DND-41 (cell line): ENCODE results near the gene DNAJC3.
"Not testable (repeated sequence)": the region's sequence is repeated elsewhere in the genome, so short reads cannot be mapped to it uniquely, and the experiment has no call there.

Source experiments
- ATAC-seq: fragments of 200-7000 bp; cut with Tn5 transposase; 3 replicates; pipeline ENCODE4 v1.9.1; 2021; ENCODE audit warnings: low read depth; ENCODE audit not compliant: insufficient read depth
- DNase-seq: peaks from one replicate; pipeline ENCODE4 v3.0.0-alpha.2; 2020
- H2AFZ ChIP-seq: 2 replicates; pipeline ENCODE4 v1.6.0; 2012; ENCODE audit warnings: low read depth, low read length
- H3K27ac ChIP-seq: 2 replicates; pipeline ENCODE4 v1.5.1; 2012; ENCODE audit warnings: low read length, inconsistent platforms
- H3K27me3 ChIP-seq: fragments of 200-600 bp; sonication (generic); 2 replicates; pipeline ENCODE4 v1.6.0; 2012; ENCODE audit warnings: low read length, mild to moderate bottlenecking, inconsistent platforms; ENCODE audit not compliant: insufficient read depth, poor library complexity
- H3K36me3 ChIP-seq: 2 replicates; pipeline ENCODE4 v1.5.1; 2012; ENCODE audit warnings: low read length, inconsistent platforms; ENCODE audit not compliant: insufficient read depth
- H3K4me1 ChIP-seq: 2 replicates; pipeline ENCODE4 v1.5.1; 2012; ENCODE audit warnings: mild to moderate bottlenecking, low read length; ENCODE audit not compliant: insufficient read depth
- H3K4me2 ChIP-seq: 2 replicates; pipeline ENCODE4 v1.6.0; 2012; ENCODE audit warnings: mild to moderate bottlenecking, moderate library complexity, low read length, inconsistent platforms; ENCODE audit not compliant: insufficient read depth
- H3K4me3 ChIP-seq, 2 experiments: fragments of 200-600 bp in 1 of 2; shearing (Covaris generic) in 1 of 2; 2 replicates each; pipeline ENCODE4 v1.5.1; 2012 to 2016; ENCODE audit warnings: inconsistent platforms in 2 of 2, low read length in 2 of 2, mild to moderate bottlenecking in 2 of 2, low read depth in 1 of 2, moderate library complexity in 1 of 2
- H3K79me2 ChIP-seq: 2 replicates; pipeline ENCODE4 v1.6.0; 2012; ENCODE audit warnings: low read length, inconsistent platforms; ENCODE audit not compliant: insufficient read depth
- H3K9ac ChIP-seq: 2 replicates; pipeline ENCODE4 v1.6.0; 2012; ENCODE audit warnings: low read depth, mild to moderate bottlenecking, inconsistent platforms, low read length, moderate library complexity
- H3K9me3 ChIP-seq: 2 replicates; pipeline ENCODE4 v1.5.1; 2012; ENCODE audit warnings: low read length, moderate library complexity, mild to moderate bottlenecking, inconsistent platforms; ENCODE audit not compliant: insufficient read depth, severe bottlenecking
- H4K20me1 ChIP-seq: 2 replicates; pipeline ENCODE4 v1.6.0; 2012; ENCODE audit warnings: low read length; ENCODE audit not compliant: insufficient read depth
- EZH2 ChIP-seq: IDR thresholded peaks from 3 replicates; pipeline ENCODE4 v1.6.1; 2012; ENCODE audit warnings: borderline replicate concordance, low read depth, mild to moderate bottlenecking, moderate library complexity, low read length, inconsistent platforms; ENCODE audit not compliant: severe bottlenecking
- TF ChIP-seq, protein P1 (sequence below): IDR thresholded peaks from 2 replicates; pipeline ENCODE4 v1.5.1; 2012; ENCODE audit warnings: borderline replicate concordance, low read length, moderate library complexity, mild to moderate bottlenecking; ENCODE audit not compliant: poor library complexity, severe bottlenecking; ENCODE audit errors: extremely low read depth

DNAJC3 gene

DNA sequence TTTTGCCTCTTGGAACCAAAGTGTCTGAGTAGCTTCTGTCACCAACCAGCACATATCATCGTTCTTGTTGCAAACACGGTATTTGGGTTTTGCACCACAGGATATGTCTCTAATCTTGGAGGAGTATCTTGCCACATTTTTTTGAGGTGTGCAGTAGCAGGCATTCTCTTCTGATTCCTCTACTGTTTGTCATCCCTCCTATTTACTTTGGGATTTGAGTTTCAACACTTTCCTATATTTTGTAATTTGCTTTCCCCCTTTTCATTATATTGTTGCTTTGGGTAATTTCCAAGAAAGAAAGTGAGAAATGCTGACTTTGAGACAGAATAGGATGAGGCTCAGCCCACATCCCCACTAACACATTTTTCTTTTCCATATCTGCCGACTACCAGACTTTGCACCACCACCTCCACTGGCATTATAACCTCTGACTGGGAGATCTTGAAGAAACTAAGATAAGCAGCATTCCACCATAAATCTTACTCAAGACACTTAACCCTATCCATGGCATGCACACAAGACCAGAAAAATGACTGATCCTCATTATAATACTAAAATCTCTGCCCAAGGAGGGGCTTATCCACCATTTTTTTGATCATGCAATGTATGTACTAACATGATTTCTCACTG, 20.4 kb upstream of the DNAJC3 start:
- Histone ChIP-seq H3K27ac (no peak overlapping the region), H3K4me3 (no peak overlapping the region), H3K4me1 (no peaks in the 10 kb centered on the region), H3K79me2 (no peaks in the 10 kb centered on the region), H3K27me3 (peaks cover 5% of the 10 kb centered on the region), H3K36me3 (no peaks in the 10 kb centered on the region), H3K4me2 (no peak overlapping the region), H3K9ac (no peak overlapping the region), H2AFZ (no peak overlapping the region), H4K20me1 (no peaks in the 10 kb centered on the region), H3K9me3 (no peaks in the 10 kb centered on the region)
- DNase-seq: no peak
- no peak for ATAC-seq
- TF ChIP-seq, protein P1, sequence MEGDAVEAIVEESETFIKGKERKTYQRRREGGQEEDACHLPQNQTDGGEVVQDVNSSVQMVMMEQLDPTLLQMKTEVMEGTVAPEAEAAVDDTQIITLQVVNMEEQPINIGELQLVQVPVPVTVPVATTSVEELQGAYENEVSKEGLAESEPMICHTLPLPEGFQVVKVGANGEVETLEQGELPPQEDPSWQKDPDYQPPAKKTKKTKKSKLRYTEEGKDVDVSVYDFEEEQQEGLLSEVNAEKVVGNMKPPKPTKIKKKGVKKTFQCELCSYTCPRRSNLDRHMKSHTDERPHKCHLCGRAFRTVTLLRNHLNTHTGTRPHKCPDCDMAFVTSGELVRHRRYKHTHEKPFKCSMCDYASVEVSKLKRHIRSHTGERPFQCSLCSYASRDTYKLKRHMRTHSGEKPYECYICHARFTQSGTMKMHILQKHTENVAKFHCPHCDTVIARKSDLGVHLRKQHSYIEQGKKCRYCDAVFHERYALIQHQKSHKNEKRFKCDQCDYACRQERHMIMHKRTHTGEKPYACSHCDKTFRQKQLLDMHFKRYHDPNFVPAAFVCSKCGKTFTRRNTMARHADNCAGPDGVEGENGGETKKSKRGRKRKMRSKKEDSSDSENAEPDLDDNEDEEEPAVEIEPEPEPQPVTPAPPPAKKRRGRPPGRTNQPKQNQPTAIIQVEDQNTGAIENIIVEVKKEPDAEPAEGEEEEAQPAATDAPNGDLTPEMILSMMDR: no peak
- no peak for TF ChIP-seq EZH2

DNA sequence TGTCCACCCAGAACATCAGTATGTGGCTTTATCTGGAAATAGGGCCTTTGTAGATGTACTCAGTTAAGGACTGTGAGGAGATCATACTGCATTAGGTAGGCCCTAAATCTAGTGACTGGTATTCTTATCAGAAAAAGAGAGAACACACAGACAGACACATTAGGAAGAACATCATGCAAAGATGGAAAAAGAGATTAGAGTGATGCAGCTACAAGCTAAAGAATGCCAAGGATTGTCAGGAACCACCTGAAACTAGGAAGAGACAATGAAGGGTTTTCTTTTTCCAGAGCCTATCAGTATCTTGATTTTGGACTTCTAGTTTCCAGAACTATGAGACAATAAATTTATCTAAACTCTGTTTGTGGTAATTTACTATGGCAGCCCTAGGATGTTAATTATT, 17.4 kb upstream of the DNAJC3 start:
- Histone ChIP-seq H3K9ac (no peak overlapping the region), H3K4me2 (no peak overlapping the region), H3K79me2 (no peaks in the 10 kb centered on the region), H3K36me3 (no peaks in the 10 kb centered on the region), H3K9me3 (no peaks in the 10 kb centered on the region), H2AFZ (no peak overlapping the region), H3K27me3 (no peaks in the 10 kb centered on the region), H4K20me1 (no peaks in the 10 kb centered on the region), H3K4me3 (no peak overlapping the region), H3K4me1 (no peaks in the 10 kb centered on the region), H3K27ac (no peak overlapping the region)
- ATAC-seq (no peak), DNase-seq (no peak)
- TF ChIP-seq, protein P1: no peak
- no peak for TF ChIP-seq EZH2

DNA sequence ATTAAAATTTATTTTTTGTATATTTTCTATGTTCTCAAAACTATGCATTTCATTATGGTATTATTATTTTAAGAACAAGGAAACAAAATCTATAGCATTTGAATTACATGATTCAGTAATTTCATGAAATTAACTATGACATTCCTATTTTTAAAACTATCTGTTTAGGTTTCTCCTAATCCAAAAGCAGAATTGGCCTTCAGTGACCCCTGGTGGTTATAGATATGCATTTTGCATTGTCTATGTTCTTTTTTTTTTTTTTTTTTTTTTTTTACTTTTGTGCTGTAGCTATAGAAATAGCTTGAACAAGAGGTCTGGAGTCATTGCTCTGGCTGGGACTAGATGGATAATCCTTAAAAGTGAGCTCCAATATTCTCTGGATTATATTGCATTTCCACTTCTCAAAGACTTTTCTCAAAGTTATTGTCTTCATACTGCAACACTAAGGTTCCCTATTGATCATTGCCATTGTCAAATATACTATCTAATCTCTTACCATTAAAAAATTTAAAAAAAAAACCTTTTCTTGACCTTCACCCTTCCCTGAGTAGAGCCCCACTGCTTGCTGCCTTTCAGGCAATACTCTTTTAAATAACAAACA, 15.9 kb upstream of the DNAJC3 start:
- H2AFZ ChIP-seq: no peak overlapping the region
- no peak for ATAC-seq
- no peaks in the 10 kb centered on the region for H3K9me3 ChIP-seq
- no peaks in the 10 kb centered on the region for H4K20me1 ChIP-seq
- no peaks in the 10 kb centered on the region for H3K79me2 ChIP-seq
- no peaks in the 10 kb centered on the region for H3K36me3 ChIP-seq
- no peaks in the 10 kb centered on the region for H3K4me1 ChIP-seq
- no peak overlapping the region for H3K27ac ChIP-seq
- TF ChIP-seq, protein P1: peak; percentile 64
- no peak for TF ChIP-seq EZH2
- peak; percentile 21 for DNase-seq
- no peak overlapping the region for H3K9ac ChIP-seq
- no peak overlapping the region for H3K4me3 ChIP-seq
- no peak overlapping the region for H3K4me2 ChIP-seq
- no peaks in the 10 kb centered on the region for H3K27me3 ChIP-seq

DNA sequence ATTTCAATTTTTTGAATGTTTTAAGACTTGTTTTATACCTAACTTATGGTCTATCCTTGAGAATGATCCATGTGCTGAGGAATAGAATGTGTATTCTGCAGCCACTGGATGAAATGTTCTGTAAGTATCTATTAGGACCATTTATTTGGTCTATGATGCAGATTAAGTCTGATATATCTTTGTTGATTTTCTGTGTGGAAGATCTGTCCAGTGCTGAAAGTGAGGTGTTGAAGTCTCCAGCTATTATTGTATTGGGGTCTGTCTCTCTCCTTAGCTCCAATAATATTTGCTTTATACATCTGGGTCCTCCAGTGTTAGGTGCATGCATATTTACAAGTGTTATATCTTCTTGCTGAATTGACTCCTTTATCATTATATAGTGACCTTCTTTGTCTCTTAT, 9.7 kb upstream of the DNAJC3 start:
- not testable (repeated sequence) for H3K79me2 ChIP-seq, H3K9ac ChIP-seq, ATAC-seq, DNase-seq, H3K27ac ChIP-seq, H2AFZ ChIP-seq, H3K4me3 ChIP-seq, H3K27me3 ChIP-seq, H3K36me3 ChIP-seq, H3K4me1 ChIP-seq, H4K20me1 ChIP-seq, H3K4me2 ChIP-seq
- peaks cover 14% of the 10 kb centered on the region for H3K9me3 ChIP-seq
